Spleen (tissue), 7 donors: ENCODE measurements around the gene WDR49.

ENCODE experiments used
- CTCF ChIP-seq, 11 experiments: fragments of 200-600 bp in 7 of 11; fragments of 450-650 bp in 4 of 11; sonication (generic) in 4 of 11; IDR thresholded peaks in 8 of 11; conservative IDR thresholded peaks in 3 of 11; 1 replicate in 7 of 11; 2 replicates in 4 of 11; pipeline versions ENCODE4 v1.4.0 to v1.8.0; 2016 to 2021; ENCODE audit warnings: antibody characterized with exemption in 11 of 11, inconsistent platforms in 4 of 11, mild to moderate bottlenecking in 1 of 11
- POLR2A ChIP-seq, 3 donors: fragments of 450-650 bp; IDR thresholded peaks; one replicate each; pipeline ENCODE4 v1.5.1; 2017; ENCODE audit warnings: antibody characterized with exemption in 3 of 3, mild to moderate bottlenecking in 1 of 3
- donor health status: DM: no; HTN: no; CAD: no; lungs with moderate emphysema.
- donor health status: DM: no; HTN: no; CAD: no.
- donor health status: DM: no; HTN: no; CAD: no.

- TF ChIP-seq POLR2A (IDR thresholded peaks at IDR 0.05), result no peak
- no peak for TF ChIP-seq CTCF (IDR thresholded peaks at IDR 0.05 in 8 of 11, conservative IDR thresholded peaks at IDR 0.05 in 3 of 11)
Observed at GRCh38 chr3:167450675-167451074, 203.1 kb downstream of the WDR49 start.
